Neural cell (in vitro differentiated cells): ENCODE results near the gene ST14. TPM values are rescaled to one million over a fixed set of nuclear protein-coding genes. Genes with fewer than 3 reads are reported as not detected.

ENCODE experiments used
- H2AFZ ChIP-seq: fragments of 200-600, 300-800 bp; sonication (generic), shearing (Covaris generic); 2 replicates; pipeline ENCODE4 v1.6.0; 2014; ENCODE audit warnings: low read depth, mild to moderate bottlenecking, antibody characterized with exemption, low read length, moderate library complexity
- H3F3A ChIP-seq: fragments of 200-600 bp; shearing (Covaris generic); 2 replicates; pipeline ENCODE4 v1.6.1; 2016; ENCODE audit warnings: mild to moderate bottlenecking, moderate library complexity, mixed read lengths, antibody characterized with exemption, low read length; ENCODE audit not compliant: insufficient read depth, poor library complexity, severe bottlenecking
- H3K27ac ChIP-seq: fragments of 200-600, 300-800 bp; sonication (generic), shearing (Covaris generic); 2 replicates; pipeline ENCODE4 v1.5.1; 2014; ENCODE audit warnings: mild to moderate bottlenecking, low read length, moderate library complexity
- H3K27me3 ChIP-seq: fragments of 300-800, 200-600 bp; sonication (generic), shearing (Covaris generic); 2 replicates; pipeline ENCODE4 v1.6.0; 2014; ENCODE audit warnings: mild to moderate bottlenecking, low read depth, low read length, moderate library complexity; ENCODE audit not compliant: insufficient read depth
- H3K36me3 ChIP-seq: fragments of 300-800, 200-600 bp; sonication (generic), shearing (Covaris generic); 2 replicates; pipeline ENCODE4 v1.5.1; 2014; ENCODE audit warnings: mild to moderate bottlenecking, antibody characterized with exemption, low read length, moderate library complexity; ENCODE audit not compliant: insufficient read depth
- H3K4me2 ChIP-seq: fragments of 300-800, 200-600 bp; sonication (generic), shearing (Covaris generic); 2 replicates; pipeline ENCODE4 v1.6.0; 2014; ENCODE audit warnings: mild to moderate bottlenecking, low read length
- H3K4me3 ChIP-seq: fragments of 300-800, 200-600 bp; sonication (generic), shearing (Covaris generic); 2 replicates; pipeline ENCODE4 v1.5.1; 2014; ENCODE audit warnings: mild to moderate bottlenecking, low read length, moderate library complexity
- H3K79me2 ChIP-seq: fragments of 200-600 bp; shearing (Covaris generic); replicated peaks from 2 replicates; pipeline ENCODE4 v1.6.0; 2014; ENCODE audit warnings: mild to moderate bottlenecking, low read length, moderate library complexity; ENCODE audit not compliant: insufficient read depth
- H3K9ac ChIP-seq: fragments of 300-800, 200-600 bp; sonication (generic), shearing (Covaris generic); 2 replicates; pipeline ENCODE4 v1.6.1; 2016; ENCODE audit warnings: mild to moderate bottlenecking, low read length, mixed read lengths
- H3K9me2 ChIP-seq: fragments of 200-600 bp; shearing (Covaris generic); 2 replicates; pipeline ENCODE4 v1.6.1; 2016; ENCODE audit warnings: mild to moderate bottlenecking, low read length, mixed read lengths; ENCODE audit not compliant: insufficient read depth
- H3K9me3 ChIP-seq: fragments of 200-600, 300-800 bp; sonication (generic), shearing (Covaris generic); 2 replicates; pipeline ENCODE4 v1.6.1; 2016; ENCODE audit warnings: mild to moderate bottlenecking, mixed run types, low read length, moderate library complexity, mixed read lengths
- H4K20me1 ChIP-seq: fragments of 200-600 bp; shearing (Covaris generic); 2 replicates; pipeline ENCODE4 v1.6.1; 2016; ENCODE audit warnings: mild to moderate bottlenecking, mixed run types; ENCODE audit not compliant: insufficient read depth
- EP300 ChIP-seq: fragments of 450-650 bp; conservative IDR thresholded peaks from 2 replicates; pipeline ENCODE4 v1.6.1; 2014; ENCODE audit warnings: antibody characterized with exemption, mild to moderate bottlenecking, moderate library complexity; ENCODE audit not compliant: poor library complexity, severe bottlenecking
- EZH2 ChIP-seq: fragments of 200-600, 300-800 bp; shearing (Covaris generic), sonication (generic); IDR thresholded peaks from 2 replicates; pipeline ENCODE4 v1.6.1; 2014; ENCODE audit warnings: antibody characterized with exemption, low read length, borderline replicate concordance, mild to moderate bottlenecking; ENCODE audit not compliant: insufficient read depth, poor library complexity, severe bottlenecking
- MXI1 ChIP-seq: fragments of 450-650 bp; conservative IDR thresholded peaks from 2 replicates; pipeline ENCODE4 v1.6.1; 2014; ENCODE audit warnings: antibody characterized with exemption, mild to moderate bottlenecking; ENCODE audit not compliant: poor library complexity, severe bottlenecking
- POLR2AphosphoS5 ChIP-seq: IDR thresholded peaks from 2 replicates; pipeline ENCODE4 v1.6.1; 2012
- RAD21 ChIP-seq: fragments of 450-650 bp; conservative IDR thresholded peaks from 2 replicates; pipeline ENCODE4 v1.6.1; 2014; ENCODE audit warnings: antibody characterized with exemption, mild to moderate bottlenecking, moderate library complexity
- SMC3 ChIP-seq: fragments of 450-650 bp; conservative IDR thresholded peaks from 2 replicates; pipeline ENCODE4 v1.6.1; 2014; ENCODE audit warnings: antibody characterized with exemption, mild to moderate bottlenecking, moderate library complexity; ENCODE audit not compliant: poor library complexity
- TAF1 ChIP-seq: IDR thresholded peaks from 2 replicates; pipeline ENCODE4 v1.6.1; 2012; ENCODE audit warnings: low read depth
- polyA plus RNA-seq: library from polyadenylated mRNA; depleted of rRNA; stranded (reverse); fragments of >200 nt; gene quantifications from 2 replicates; pipeline ENCODE4 v1.2.3, GENCODE V29; 2014
- TF ChIP-seq, protein P1 (sequence below): fragments of 450-650 bp; IDR thresholded peaks from 2 replicates; pipeline ENCODE4 v1.5.1; 2014; ENCODE audit warnings: antibody characterized with exemption, mild to moderate bottlenecking, moderate library complexity; ENCODE audit not compliant: poor library complexity, severe bottlenecking
- TF ChIP-seq, protein P2 (sequence below): IDR thresholded peaks from 2 replicates; pipeline ENCODE4 v1.6.1; 2012; ENCODE audit warnings: borderline replicate concordance

Gene ST14
- polyA plus RNA-seq, 1 donor from 2014 or later = not detected

GRCh38 chr11:130203766-130204702 lies 44.5 kb downstream of the ST14 start:
- Histone ChIP-seq H3K27me3 (no peaks in the 10 kb centered on the region), H3K9me3 (no peaks in the 10 kb centered on the region), H3K36me3 (no peaks in the 10 kb centered on the region), H4K20me1 (no peaks in the 10 kb centered on the region), H3K9ac (no peak overlapping the region), H3K9me2 (no peaks in the 10 kb centered on the region), H2AFZ (no peak overlapping the region), H3K79me2 (no peaks in the 10 kb centered on the region), H3K4me2 (no peak overlapping the region), H3K4me3 (no peak overlapping the region), H3K27ac (no peak overlapping the region), H3F3A (no peaks in the 10 kb centered on the region)
- TF ChIP-seq EP300 = no peak
- TF ChIP-seq, protein P1, sequence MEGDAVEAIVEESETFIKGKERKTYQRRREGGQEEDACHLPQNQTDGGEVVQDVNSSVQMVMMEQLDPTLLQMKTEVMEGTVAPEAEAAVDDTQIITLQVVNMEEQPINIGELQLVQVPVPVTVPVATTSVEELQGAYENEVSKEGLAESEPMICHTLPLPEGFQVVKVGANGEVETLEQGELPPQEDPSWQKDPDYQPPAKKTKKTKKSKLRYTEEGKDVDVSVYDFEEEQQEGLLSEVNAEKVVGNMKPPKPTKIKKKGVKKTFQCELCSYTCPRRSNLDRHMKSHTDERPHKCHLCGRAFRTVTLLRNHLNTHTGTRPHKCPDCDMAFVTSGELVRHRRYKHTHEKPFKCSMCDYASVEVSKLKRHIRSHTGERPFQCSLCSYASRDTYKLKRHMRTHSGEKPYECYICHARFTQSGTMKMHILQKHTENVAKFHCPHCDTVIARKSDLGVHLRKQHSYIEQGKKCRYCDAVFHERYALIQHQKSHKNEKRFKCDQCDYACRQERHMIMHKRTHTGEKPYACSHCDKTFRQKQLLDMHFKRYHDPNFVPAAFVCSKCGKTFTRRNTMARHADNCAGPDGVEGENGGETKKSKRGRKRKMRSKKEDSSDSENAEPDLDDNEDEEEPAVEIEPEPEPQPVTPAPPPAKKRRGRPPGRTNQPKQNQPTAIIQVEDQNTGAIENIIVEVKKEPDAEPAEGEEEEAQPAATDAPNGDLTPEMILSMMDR = no peak
- TF ChIP-seq, protein P2, sequence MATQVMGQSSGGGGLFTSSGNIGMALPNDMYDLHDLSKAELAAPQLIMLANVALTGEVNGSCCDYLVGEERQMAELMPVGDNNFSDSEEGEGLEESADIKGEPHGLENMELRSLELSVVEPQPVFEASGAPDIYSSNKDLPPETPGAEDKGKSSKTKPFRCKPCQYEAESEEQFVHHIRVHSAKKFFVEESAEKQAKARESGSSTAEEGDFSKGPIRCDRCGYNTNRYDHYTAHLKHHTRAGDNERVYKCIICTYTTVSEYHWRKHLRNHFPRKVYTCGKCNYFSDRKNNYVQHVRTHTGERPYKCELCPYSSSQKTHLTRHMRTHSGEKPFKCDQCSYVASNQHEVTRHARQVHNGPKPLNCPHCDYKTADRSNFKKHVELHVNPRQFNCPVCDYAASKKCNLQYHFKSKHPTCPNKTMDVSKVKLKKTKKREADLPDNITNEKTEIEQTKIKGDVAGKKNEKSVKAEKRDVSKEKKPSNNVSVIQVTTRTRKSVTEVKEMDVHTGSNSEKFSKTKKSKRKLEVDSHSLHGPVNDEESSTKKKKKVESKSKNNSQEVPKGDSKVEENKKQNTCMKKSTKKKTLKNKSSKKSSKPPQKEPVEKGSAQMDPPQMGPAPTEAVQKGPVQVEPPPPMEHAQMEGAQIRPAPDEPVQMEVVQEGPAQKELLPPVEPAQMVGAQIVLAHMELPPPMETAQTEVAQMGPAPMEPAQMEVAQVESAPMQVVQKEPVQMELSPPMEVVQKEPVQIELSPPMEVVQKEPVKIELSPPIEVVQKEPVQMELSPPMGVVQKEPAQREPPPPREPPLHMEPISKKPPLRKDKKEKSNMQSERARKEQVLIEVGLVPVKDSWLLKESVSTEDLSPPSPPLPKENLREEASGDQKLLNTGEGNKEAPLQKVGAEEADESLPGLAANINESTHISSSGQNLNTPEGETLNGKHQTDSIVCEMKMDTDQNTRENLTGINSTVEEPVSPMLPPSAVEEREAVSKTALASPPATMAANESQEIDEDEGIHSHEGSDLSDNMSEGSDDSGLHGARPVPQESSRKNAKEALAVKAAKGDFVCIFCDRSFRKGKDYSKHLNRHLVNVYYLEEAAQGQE = no peak
- no peak for TF ChIP-seq MXI1
- no peak for TF ChIP-seq SMC3
- no peak for TF ChIP-seq POLR2AphosphoS5
- no peak for TF ChIP-seq EZH2
- no peak for TF ChIP-seq RAD21
- no peak for TF ChIP-seq TAF1

- no peak overlapping the region for H3K4me3 ChIP-seq
- no peaks in the 10 kb centered on the region for H3K9me3 ChIP-seq
- no peak overlapping the region for H2AFZ ChIP-seq
- H3K79me2 ChIP-seq = no peaks in the 10 kb centered on the region
- H3K27me3 ChIP-seq = no peaks in the 10 kb centered on the region
- TF ChIP-seq MXI1 = no peak
- TF ChIP-seq TAF1 = no peak
- TF ChIP-seq EP300 = no peak
- TF ChIP-seq RAD21 = no peak
- no peak for TF ChIP-seq SMC3
- TF ChIP-seq, protein P2 = no peak
- TF ChIP-seq, protein P1 = no peak
- no peak for TF ChIP-seq POLR2AphosphoS5
- no peak for TF ChIP-seq EZH2
- no peaks in the 10 kb centered on the region for H3K9me2 ChIP-seq
- H4K20me1 ChIP-seq = no peaks in the 10 kb centered on the region
- no peak overlapping the region for H3K4me2 ChIP-seq
- no peak overlapping the region for H3K27ac ChIP-seq
- H3F3A ChIP-seq = no peaks in the 10 kb centered on the region
- H3K36me3 ChIP-seq = no peaks in the 10 kb centered on the region
- H3K9ac ChIP-seq = no peak overlapping the region
These were observed 45.1 kb downstream of the ST14 start for GRCh38 chr11:130204703-130205095.
